Left kidney (tissue), 2 donors: ENCODE measurements around the gene CTLA4. TPM values are rescaled to one million over a fixed set of nuclear protein-coding genes. Genes with fewer than 3 reads are reported as not detected.
"Not testable (repeated sequence)": the region's sequence is repeated elsewhere in the genome, so short reads cannot be mapped to it uniquely, and the experiment has no call there.

Experiments
- DNase-seq: peaks from one replicate; pipeline ENCODE4 v3.0.0-alpha.2; 2013
- polyA plus RNA-seq: library from polyadenylated mRNA; unstranded; fragments of 120-200 nt; gene quantifications from one replicate; pipeline ENCODE4 v1.2.1, GENCODE V29; 2013; ENCODE audit not compliant: insufficient read length

The CTLA4 gene
- polyA plus RNA-seq, 1 donor = not detected

DNA sequence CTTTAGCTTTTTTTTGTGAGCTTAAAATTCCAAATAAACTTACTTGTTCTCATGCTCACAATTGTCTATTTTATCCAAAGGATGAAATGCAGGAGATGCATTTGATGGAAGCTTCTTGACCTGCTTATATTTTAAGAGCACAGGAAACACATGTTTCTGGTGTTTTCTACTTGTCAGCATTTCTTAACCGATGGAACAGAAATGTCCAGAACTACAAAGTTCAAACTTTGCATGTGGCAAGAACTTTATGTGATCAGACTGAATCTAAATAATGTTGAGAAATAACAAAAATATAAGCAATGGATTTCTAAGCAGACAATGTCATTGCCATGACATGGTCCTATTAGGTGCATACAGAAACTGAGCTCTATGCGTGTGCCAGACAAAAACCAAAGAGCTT lies 9.9 kb upstream of the CTLA4 start:
- no peak for DNase-seq

DNA sequence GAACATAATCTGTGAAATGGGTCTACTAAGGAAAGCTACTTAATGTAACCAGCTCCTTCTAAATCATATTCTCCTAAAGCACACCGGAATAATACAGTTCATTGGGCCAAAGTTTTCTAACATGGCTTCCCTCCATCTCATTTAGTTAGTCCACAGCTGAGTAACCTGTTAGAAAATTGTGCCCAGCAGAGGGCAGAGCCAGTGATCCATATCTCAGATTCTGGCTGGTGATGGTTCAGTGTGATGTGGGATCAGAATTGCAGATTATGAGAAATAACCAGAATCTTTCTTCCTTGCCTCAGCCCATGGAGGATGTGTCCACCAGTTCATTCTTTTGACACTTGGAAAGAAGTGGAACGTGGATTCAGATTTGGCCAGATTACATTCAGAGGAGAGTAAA lies 9.4 kb upstream of the CTLA4 start:
- DNase-seq = no peak

DNA sequence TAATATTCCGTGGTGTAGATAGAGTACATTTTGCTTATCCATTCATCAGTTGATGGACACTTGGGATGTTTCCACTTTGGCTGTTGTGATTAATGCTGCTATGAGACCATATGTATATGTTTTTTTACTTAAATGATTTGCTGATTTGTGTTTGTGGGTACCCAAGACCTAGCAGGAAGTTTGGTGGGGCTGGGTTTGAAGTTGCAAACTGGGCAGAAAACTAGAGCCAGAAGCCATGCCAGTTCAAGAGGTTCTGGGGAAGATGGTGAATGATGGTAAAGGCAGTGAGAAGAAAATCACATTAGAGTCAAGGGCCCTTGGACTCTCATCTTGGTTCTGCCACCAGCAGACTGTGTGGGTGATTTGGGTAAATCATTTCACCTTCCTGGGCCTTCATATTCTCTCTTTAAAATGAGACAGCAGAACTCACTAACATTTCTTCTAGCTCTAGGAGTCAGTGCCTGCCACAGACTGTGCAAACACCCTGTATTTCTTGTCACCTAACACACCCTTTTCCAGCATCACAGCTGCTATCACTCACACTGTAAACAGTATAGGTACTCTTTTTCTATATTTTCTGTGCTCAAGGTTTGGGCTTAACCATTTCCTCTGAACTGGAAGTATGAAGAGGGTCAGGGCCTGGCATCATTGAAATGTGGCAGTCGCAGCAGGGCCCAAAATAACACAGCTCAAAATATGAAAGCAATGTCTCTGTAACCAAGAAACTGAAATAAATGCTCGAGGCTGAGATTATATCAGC lies 8.4 kb upstream of the CTLA4 start:
- no peak for DNase-seq

DNA sequence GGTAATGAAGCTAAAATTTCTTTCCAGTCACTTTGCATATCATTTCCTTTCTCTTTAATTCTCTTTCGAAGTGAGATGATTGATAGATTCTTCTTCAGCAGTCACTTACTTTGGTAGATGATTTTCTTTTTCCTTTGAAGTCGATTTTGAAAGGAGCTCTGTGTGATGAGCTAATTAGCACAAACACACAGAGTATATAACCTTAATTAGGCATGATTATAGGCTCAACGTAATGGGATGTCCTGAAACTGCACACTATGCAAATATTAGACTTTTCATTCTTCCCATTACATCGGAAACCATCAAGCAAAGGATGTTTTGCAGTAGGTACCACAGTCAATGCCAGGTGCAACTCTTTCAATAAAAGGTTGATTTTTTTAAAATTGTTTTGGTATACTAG lies 6.4 kb upstream of the CTLA4 start:
- DNase-seq = no peak

- DNase-seq = no peak
Observed at GRCh38 chr2:203861607-203862006, 6.0 kb upstream of the CTLA4 start.

DNA sequence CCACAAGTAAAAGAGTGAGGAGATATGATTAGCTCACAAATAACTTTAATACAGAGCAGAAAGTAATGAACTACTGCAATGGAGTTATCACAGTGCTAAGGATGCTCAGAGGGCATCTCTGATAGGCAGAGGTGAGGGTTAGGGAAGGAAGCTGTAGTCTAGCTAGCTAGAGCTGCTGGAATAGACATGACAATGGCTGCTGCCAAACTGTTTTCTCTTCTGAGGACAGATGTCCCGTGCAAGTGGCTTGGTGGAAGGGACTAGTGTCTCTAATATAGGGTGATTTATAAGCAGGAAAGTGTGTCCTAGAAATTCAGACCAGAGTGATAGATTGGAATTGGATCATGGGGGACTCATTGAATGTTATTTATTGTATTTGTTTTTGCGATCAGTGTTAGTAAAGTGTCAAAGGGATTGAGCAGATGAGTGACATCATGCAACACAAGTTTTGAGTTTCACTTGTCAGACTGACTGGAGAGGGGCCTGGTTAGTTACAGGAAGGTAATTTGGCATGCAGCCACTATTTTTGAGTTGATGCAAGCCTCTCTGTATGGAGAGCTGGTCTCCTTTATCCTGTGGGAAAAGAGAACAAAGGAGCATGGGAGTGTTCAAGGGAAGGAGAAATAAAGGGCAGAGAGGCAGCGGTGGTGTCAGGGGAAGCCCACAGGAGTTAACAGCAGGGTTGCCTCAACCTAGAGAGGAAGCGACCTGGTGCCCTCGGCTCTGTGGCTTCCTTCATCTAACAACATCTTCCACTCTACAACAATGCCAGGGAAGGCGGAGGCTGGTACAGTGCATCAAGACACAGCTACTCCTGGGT lies 1.9 kb downstream of the CTLA4 start:
- DNase-seq = no peak

GRCh38 chr2:203870481-203870880 lies 2.9 kb downstream of the CTLA4 start:
- DNase-seq = no peak

GRCh38 chr2:203870941-203871340 lies 3.4 kb downstream of the CTLA4 start:
- DNase-seq = no peak

DNA sequence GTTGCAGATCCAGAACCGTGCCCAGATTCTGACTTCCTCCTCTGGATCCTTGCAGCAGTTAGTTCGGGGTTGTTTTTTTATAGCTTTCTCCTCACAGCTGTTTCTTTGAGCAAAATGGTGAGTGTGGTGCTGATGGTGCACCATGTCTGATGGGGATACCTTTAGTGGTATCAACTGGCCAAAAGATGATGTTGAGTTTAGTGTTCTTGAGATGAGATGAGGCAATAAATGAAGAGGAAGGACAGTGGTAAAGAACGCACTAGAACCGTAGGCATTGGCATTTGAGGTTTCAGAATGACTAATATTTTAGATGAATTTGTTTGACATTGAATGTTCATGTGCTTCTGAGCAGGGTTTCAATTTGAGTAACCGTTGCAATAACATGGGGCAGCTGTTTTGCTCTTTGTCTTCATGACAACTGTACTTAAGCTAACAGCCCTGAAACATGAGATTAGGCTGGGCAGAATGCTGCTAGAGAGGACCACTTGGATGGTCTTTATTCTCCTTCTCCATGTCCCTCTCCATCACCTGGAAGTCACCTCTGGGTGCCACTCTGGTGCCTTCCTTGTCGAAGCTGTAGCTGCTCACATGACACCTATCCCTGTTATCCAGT lies 3.9 kb downstream of the CTLA4 start:
- no peak for DNase-seq

GRCh38 chr2:203873461-203873860 lies 5.9 kb downstream of the CTLA4 start:
- no peak for DNase-seq

DNA sequence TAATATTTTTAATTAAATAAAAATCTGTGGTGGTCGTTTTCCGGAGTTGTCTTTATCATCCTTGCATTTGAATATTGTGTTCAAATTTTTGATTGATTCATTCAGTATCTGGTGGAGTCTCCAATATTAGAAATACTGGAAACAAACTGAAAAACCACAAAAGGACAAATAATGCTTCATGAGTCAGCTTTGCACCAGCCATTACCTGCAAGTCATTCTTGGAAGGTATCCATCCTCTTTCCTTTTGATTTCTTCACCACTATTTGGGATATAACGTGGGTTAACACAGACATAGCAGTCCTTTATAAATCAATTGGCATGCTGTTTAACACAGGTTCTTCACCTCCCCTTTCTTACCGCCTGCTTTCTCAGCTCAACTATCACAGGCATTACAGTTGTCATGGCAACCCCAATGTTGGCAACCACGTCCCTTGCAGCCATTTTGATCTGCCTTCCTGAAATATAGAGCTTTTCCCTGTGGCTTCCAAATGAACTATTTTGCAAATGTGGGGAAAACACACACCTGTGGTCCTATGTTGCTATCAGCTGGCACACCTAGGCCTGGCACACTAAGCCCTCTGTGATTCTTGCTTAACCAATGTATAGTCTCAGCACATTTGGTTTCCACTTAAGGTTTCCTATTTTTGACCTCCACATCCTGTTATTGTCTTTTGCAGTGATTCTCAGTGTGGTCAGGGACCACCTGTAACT lies 6.5 kb downstream of the CTLA4 start:
- no peak for DNase-seq

- DNase-seq = no peak
Observed at GRCh38 chr2:203875471-203875870, 7.9 kb downstream of the CTLA4 start.

DNA sequence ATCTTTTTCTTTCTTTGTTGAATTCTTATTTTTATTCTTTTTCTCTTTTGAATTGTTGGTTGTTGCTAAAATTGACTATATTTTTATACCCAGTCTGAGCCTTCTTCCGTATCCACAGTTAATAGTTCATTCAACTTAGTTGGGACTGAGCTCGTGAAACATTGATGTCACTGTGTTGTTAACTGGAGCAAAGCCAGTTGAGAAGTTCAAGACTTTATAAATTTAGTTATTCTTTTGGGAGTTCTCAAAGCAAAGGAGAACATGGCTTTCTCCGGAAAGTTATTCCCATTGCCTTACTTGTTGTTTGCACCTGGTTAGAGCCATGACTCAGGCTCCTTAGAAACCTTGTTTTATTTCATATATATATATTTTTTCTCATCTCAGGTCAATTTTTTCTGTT lies 8.8 kb downstream of the CTLA4 start:
- no peak for DNase-seq

- DNase-seq = no peak
Observed at GRCh38 chr2:203878063-203878462, 10.5 kb downstream of the CTLA4 start.

DNA sequence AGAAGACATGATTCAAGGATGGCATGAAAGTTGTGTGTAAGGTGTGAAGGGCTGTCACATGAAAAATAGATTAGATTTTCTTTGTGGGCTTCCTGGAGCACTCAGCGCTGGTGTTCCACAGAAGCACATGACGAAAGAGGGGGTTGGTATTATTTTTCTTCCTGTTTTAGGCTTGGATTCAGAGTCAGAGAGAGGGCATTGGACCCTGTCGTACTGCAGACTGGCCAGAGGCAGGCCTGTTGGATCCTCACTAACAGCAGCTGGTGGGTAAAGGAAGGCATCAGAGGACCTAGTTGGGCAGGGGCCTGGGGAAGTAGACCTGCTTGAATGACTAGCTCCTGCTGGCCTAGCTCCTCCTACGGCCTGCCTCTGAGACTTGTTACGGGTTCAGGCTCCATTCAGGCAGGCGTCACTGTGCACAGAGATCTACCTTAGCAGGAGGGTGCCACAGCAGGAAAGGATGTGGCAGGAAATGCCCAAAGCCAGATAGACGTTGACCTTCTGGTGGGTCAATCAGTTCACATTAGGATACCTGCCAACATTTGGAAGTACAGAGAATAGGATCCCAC lies 13.1 kb downstream of the CTLA4 start:
- DNase-seq = no peak

- not testable (repeated sequence) for DNase-seq
Observed at GRCh38 chr2:203881185-203881584, 13.6 kb downstream of the CTLA4 start.

GRCh38 chr2:203882551-203882950 lies 15.0 kb downstream of the CTLA4 start:
- DNase-seq = no peak

GRCh38 chr2:203886661-203887151 lies 19.1 kb downstream of the CTLA4 start:
- no peak for DNase-seq

GRCh38 chr2:203887677-203888076 lies 20.1 kb downstream of the CTLA4 start:
- DNase-seq = no peak

DNA sequence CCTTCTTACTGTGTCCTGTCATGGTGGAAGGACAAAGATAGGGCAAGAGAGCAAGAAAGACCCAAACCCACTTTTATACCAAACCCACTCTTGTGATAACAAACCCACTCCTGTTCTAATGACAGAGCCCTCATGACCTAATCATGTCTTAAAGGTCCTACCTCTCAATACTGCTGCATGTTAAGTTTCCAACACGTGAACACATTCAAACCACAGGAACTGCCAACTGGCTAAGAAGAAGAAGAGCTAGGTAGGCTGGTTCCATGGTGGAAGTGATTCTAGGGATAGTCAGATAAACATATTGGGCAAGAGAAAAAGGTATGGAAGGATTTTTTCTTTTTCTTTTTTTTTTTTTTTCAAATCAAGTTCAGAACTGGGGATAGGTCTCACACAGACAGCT lies 22.0 kb downstream of the CTLA4 start:
- DNase-seq = no peak

- DNase-seq = no peak
Observed at GRCh38 chr2:203889944-203890343, 22.4 kb downstream of the CTLA4 start.

- no peak for DNase-seq
Observed at GRCh38 chr2:203890733-203891132, 23.2 kb downstream of the CTLA4 start.
